Inferior parietal cortex (tissue), 1 donor: ENCODE data around the gene WASHC2C.
"Not testable (repeated sequence)": the region's sequence is repeated elsewhere in the genome, so short reads cannot be mapped to it uniquely, and the experiment has no call there.

Experiments used
- DNase-seq: peaks from one replicate; pipeline ENCODE4 v3.0.0-alpha.2; 2016; ENCODE audit errors: extremely low spot score

WASHC2C gene, protein sequence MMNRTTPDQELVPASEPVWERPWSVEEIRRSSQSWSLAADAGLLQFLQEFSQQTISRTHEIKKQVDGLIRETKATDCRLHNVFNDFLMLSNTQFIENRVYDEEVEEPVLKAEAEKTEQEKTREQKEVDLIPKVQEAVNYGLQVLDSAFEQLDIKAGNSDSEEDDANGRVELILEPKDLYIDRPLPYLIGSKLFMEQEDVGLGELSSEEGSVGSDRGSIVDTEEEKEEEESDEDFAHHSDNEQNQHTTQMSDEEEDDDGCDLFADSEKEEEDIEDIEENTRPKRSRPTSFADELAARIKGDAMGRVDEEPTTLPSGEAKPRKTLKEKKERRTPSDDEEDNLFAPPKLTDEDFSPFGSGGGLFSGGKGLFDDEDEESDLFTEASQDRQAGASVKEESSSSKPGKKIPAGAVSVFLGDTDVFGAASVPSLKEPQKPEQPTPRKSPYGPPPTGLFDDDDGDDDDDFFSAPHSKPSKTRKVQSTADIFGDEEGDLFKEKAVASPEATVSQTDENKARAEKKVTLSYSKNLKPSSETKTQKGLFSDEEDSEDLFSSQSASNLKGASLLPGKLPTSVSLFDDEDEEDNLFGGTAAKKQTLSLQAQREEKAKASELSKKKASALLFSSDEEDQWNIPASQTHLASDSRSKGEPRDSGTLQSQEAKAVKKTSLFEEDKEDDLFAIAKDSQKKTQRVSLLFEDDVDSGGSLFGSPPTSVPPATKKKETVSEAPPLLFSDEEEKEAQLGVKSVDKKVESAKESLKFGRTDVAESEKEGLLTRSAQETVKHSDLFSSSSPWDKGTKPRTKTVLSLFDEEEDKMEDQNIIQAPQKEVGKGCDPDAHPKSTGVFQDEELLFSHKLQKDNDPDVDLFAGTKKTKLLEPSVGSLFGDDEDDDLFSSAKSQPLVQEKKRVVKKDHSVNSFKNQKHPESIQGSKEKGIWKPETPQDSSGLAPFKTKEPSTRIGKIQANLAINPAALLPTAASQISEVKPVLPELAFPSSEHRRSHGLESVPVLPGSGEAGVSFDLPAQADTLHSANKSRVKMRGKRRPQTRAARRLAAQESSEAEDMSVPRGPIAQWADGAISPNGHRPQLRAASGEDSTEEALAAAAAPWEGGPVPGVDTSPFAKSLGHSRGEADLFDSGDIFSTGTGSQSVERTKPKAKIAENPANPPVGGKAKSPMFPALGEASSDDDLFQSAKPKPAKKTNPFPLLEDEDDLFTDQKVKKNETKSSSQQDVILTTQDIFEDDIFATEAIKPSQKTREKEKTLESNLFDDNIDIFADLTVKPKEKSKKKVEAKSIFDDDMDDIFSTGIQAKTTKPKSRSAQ (N-terminal part only)

DNA sequence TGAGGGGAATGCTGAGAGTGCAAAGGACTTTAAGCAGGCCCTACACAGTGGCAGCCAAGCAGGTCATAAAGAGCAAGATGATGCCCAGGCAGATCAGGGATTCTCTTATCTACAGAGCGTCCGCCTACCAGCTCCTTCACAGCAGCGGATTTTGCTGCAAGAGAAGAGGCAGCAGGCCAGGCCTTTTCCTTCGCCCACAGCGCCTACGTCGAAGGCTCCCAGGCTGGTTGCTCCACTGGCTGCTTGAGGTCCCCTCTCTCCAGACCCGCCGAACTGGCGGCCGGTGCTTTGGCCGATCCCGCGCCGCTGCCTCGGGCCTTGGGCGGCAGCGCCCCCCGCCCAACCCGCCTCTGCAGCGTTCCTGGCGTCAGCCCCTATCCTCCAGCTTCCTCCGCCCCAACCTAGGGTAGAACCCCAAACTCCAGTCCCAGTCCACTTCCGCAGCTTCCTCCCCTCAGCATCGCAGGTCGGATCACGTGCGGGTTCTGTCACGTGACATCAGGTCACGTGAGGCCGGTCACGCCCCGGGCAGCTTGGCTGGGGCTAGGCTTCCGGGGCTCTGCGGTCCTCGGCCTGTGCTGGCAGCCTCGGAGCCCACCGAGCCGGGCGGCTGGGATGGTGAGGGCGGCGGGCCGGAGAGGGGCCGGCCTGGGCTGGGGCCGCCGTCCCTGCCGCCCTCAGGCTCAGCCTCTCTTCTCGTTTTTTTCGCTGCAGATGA lies at the start of gene WASHC2C:
WASHC2C (plus strand) TSS at position 564 of the 718 bp plus-strand sequence; CDS start at position 616, 52 bp downstream.
- peak; percentile 85 for DNase-seq

GRCh38 chr10:45678467-45678866 lies 48.6 kb upstream of the WASHC2C start:
- DNase-seq, result not testable (repeated sequence)

DNA sequence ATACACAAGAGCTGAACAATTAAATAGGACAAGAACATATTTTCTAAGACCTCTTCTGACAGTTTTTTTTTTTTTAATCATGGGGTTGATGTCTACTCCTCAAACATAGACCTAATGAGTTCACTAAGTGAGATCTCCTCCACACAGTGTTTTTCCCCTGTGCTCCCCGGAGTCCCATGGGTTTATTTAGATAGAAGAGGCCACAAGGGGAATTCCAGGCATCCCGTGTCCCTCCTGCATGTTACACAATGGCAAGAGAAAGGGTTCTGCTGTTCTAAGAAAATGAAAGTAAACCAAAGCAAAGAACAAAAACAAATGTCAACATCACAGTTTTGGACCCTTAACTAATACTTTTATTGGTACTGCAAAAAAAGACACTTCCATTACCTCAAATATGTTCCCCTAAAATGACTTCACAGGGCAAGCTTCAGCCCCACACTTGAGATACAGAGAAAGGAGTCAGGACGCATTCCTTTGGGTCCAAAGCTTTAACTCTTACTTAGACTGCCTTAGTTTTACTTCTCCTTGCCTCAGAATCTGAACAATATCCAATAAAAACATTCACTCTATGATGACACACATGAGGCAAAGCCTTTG lies 16.8 kb upstream of the WASHC2C start:
- not testable (repeated sequence) for DNase-seq

- not testable (repeated sequence) for DNase-seq
Measured at GRCh38 chr10:45711223-45711622, 15.8 kb upstream of the WASHC2C start.

- DNase-seq, result not testable (repeated sequence)
Measured at GRCh38 chr10:45717053-45717452, 10.0 kb upstream of the WASHC2C start.

- not testable (repeated sequence) for DNase-seq
Measured at GRCh38 chr10:45717642-45718041, 9.4 kb upstream of the WASHC2C start.

DNA sequence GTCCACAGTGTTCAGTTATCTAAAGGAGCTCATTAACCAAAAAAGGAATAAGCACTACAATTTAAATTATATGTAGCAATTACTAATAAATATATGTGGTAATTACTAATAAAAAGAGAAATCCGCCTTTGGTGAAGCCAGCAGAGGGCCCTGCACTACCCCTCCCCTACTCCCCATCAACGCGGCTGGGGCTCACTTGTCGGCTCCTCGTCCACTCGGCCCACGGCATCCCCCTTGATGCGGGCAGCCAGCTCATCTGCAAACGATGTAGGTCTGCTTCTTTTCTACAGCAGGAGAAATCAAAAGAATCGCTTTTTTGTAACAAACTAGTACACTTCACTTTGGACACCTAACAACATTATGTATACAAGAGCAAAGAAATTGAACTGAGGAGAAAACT lies 5.6 kb upstream of the WASHC2C start:
- DNase-seq, result not testable (repeated sequence)

- not testable (repeated sequence) for DNase-seq
Measured at GRCh38 chr10:45723851-45724250, 3.2 kb upstream of the WASHC2C start.

- not testable (repeated sequence) for DNase-seq
Measured at GRCh38 chr10:45727421-45727965, 427 bp downstream of the WASHC2C start.

GRCh38 chr10:45734449-45734848 lies 7.4 kb downstream of the WASHC2C start:
- DNase-seq, result not testable (repeated sequence)

DNA sequence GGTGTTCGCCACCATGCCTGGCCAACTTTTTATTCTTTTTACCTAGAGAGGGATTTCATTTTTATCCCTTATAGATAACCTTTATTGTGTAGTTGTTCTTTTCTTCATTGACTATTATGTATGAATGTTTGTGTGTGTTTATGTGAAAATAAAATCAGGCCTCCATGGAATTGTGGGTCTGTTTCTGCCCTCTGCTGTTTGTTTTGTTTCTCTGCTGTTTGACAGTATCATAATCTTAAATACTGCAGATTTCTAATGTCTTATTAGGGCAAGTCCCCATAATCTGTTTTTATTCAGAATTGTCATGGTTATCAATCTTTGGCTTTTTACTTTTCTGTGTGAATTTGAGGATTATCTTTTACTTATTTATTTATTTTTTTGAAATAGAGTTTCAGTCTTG lies 7.8 kb downstream of the WASHC2C start:
- DNase-seq, result not testable (repeated sequence)

DNA sequence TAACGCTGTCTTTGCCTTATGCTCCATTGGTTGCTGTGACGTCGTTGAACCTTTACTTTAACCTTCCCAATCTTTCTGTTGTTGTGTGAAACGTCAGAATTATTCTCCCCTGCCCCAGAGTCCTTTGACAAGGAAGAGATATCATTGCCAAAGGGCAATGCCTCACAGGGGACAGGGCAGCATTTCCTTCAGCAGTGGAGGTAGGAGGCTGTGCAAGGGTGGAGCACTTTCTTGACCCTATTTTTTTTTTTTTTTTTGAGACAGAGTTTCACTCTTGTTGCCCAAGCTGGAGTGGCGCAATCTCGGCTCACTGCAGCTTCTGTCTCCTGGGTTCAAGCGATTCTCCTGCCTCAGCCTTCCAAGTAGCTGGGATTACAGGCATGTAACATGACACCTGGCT lies 14.5 kb downstream of the WASHC2C start:
- not testable (repeated sequence) for DNase-seq

DNA sequence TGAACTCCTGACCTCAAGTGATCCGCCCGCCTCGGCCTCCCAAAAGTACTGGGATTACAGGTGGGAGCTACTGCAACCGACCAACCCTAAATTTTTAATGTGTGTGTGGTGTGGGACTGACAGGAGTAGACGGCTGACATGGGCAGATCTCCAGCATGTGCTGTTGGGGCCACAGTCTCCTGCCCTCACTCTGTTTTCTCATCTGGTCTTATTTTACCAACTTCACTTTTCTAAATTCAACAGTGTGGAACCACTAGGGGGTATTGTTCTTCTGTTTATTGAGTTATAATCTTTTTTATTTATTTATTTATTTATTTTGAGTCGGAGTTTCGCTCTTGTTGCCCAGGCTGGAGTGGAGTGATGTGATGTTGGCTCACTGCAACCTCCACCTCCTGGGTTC lies 14.9 kb downstream of the WASHC2C start:
- DNase-seq, result not testable (repeated sequence)

DNA sequence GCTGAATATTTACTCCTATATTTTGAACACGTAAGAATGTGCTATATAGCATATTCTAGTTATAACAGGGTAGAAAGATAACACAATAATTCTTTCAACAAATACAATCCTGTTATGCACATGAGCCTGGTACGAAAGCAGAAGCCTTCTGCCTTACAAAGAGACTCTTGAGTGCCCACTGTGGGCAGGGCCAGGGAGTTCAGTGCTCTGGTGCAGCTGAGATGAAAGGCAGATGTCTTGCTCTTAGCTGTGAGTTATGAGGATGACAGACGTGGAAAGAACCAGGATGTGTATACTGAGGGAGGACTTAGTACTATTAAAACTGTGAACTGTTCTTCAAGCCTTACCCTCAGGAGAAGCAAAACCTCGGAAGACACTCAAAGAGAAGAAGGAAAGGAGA lies 24.1 kb downstream of the WASHC2C start:
- DNase-seq, result not testable (repeated sequence)

- not testable (repeated sequence) for DNase-seq
Measured at GRCh38 chr10:45752210-45752609, 25.1 kb downstream of the WASHC2C start.

DNA sequence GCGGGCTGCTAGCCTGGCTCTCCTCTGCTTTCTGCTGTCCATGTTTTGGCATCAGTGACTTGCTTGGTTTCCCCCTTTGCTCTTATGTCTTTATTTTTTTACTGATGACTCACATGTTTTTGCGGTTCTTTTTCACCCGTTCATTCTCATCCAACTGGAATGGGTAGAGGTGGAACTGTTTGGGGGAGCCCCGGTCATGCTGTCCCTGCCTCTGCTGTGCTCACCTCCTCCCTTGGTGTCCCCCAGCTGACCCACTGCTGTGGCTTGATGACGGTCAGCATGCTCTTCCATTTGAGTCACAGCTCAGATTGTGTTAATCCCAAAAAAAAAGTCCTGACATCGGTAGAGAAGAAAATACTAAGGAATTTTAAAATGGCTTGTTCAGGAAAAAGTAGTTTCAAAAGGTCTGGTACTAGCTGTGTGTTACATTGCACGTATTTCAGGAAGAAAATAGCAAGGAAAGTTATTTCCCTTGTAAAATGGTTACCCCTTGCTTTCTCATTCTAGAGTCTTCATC lies 27.0 kb downstream of the WASHC2C start:
- DNase-seq, result not testable (repeated sequence)

DNA sequence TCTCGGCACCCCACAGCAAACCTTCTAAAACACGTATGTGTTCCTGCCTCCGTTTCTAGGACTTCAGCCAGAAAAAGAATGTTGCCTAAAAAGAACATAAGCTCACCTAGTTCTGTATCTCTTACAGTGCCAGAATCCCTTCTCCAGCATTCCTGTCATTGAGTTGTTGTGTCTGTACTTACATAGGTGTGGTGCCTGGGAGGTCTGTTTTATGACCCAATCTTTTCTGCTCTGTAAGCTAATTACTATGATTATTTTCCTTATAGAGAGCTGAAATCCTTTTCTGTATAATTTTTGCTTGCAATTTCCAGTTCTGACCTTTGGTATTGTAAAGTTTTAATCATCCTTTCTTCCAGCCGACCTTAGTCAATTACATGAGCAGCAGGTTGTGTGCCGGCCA lies 28.0 kb downstream of the WASHC2C start:
- not testable (repeated sequence) for DNase-seq

GRCh38 chr10:45756065-45756464 lies 29.0 kb downstream of the WASHC2C start:
- not testable (repeated sequence) for DNase-seq

DNA sequence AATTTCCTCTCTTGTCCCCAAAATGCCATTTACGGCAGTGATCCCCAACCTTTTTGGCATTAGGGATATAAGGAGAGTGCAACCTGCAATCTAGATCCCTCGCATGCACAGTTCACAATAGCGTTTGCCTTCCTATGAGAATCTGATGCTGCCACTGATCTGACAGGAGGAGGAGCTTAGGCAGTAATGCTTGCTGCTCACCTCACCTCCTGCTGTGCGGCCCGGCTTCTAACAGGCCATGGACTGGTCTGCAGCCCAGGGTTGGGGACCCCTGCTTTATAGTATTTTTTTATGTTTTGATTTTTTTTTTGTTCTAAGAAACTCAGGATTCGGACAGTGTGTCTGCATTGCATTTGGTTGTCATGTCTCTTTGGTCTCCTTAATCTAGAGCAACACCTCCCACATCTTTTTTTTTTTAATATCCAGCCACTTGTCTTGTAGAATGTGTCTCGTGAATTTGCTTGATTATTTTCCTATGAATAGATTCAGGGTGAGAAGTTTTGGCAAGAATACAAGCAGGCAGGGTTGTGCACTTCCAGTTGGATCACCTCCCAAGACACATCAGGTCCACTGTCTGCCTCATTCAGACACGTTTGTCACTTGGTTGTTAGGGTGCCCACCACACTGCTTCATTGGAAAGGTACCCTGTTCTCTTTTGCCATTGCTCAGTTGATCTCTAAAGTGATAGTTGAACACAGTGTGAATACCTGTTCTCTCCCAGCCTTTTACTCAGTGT lies 30.8 kb downstream of the WASHC2C start:
- not testable (repeated sequence) for DNase-seq
